ENCODE measurements around the gene GOLGA6A.

- TF ChIP-seq CTCF (IDR thresholded peaks at IDR 0.05) = no peak
- TF ChIP-seq NFE2L1 (CRISPR knock-in tag; IDR thresholded peaks at IDR 0.05) = no peak
- TF ChIP-seq ATF6 (CRISPR knock-in tag; IDR thresholded peaks at IDR 0.05) = no peak
- no peak for TF ChIP-seq FOXK1 (CRISPR knock-in tag; IDR thresholded peaks at IDR 0.05)
- TF ChIP-seq, protein P1, sequence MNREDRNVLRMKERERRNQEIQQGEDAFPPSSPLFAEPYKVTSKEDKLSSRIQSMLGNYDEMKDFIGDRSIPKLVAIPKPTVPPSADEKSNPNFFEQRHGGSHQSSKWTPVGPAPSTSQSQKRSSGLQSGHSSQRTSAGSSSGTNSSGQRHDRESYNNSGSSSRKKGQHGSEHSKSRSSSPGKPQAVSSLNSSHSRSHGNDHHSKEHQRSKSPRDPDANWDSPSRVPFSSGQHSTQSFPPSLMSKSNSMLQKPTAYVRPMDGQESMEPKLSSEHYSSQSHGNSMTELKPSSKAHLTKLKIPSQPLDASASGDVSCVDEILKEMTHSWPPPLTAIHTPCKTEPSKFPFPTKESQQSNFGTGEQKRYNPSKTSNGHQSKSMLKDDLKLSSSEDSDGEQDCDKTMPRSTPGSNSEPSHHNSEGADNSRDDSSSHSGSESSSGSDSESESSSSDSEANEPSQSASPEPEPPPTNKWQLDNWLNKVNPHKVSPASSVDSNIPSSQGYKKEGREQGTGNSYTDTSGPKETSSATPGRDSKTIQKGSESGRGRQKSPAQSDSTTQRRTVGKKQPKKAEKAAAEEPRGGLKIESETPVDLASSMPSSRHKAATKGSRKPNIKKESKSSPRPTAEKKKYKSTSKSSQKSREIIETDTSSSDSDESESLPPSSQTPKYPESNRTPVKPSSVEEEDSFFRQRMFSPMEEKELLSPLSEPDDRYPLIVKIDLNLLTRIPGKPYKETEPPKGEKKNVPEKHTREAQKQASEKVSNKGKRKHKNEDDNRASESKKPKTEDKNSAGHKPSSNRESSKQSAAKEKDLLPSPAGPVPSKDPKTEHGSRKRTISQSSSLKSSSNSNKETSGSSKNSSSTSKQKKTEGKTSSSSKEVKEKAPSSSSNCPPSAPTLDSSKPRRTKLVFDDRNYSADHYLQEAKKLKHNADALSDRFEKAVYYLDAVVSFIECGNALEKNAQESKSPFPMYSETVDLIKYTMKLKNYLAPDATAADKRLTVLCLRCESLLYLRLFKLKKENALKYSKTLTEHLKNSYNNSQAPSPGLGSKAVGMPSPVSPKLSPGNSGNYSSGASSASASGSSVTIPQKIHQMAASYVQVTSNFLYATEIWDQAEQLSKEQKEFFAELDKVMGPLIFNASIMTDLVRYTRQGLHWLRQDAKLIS (CRISPR knock-in tag; IDR thresholded peaks at IDR 0.05; ENCODE audit: borderline replicate concordance) = no peak
- no peak for TF ChIP-seq ATF3 (CRISPR knock-in tag; conservative IDR thresholded peaks at IDR 0.05)
- no peak for TF ChIP-seq FOXP4 (CRISPR knock-in tag; IDR thresholded peaks at IDR 0.05)
- no peak for TF ChIP-seq FOXJ3 (CRISPR knock-in tag; IDR thresholded peaks at IDR 0.05; ENCODE audit: borderline replicate concordance)
- TF ChIP-seq, protein P2, sequence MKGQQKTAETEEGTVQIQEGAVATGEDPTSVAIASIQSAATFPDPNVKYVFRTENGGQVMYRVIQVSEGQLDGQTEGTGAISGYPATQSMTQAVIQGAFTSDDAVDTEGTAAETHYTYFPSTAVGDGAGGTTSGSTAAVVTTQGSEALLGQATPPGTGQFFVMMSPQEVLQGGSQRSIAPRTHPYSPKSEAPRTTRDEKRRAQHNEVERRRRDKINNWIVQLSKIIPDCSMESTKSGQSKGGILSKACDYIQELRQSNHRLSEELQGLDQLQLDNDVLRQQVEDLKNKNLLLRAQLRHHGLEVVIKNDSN (CRISPR knock-in tag; IDR thresholded peaks at IDR 0.05) = no peak
- TF ChIP-seq CREM (CRISPR knock-in tag; IDR thresholded peaks at IDR 0.05) = no peak
- TF ChIP-seq, protein P3, sequence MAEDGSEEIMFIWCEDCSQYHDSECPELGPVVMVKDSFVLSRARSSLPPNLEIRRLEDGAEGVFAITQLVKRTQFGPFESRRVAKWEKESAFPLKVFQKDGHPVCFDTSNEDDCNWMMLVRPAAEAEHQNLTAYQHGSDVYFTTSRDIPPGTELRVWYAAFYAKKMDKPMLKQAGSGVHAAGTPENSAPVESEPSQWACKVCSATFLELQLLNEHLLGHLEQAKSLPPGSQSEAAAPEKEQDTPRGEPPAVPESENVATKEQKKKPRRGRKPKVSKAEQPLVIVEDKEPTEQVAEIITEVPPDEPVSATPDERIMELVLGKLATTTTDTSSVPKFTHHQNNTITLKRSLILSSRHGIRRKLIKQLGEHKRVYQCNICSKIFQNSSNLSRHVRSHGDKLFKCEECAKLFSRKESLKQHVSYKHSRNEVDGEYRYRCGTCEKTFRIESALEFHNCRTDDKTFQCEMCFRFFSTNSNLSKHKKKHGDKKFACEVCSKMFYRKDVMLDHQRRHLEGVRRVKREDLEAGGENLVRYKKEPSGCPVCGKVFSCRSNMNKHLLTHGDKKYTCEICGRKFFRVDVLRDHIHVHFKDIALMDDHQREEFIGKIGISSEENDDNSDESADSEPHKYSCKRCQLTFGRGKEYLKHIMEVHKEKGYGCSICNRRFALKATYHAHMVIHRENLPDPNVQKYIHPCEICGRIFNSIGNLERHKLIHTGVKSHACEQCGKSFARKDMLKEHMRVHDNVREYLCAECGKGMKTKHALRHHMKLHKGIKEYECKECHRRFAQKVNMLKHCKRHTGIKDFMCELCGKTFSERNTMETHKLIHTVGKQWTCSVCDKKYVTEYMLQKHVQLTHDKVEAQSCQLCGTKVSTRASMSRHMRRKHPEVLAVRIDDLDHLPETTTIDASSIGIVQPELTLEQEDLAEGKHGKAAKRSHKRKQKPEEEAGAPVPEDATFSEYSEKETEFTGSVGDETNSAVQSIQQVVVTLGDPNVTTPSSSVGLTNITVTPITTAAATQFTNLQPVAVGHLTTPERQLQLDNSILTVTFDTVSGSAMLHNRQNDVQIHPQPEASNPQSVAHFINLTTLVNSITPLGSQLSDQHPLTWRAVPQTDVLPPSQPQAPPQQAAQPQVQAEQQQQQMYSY (CRISPR knock-in tag; IDR thresholded peaks at IDR 0.05) = no peak
These were observed 49.5 kb upstream of the GOLGA6A start for GRCh38 chr15:74131628-74132413.
